SU-DHL-6 (cell line): ENCODE data around the gene CRACR2A.

ENCODE experiments used
- CTCF ChIP-seq: fragments of 200-600 bp; sonication (generic); IDR thresholded peaks from one replicate; pipeline ENCODE4 v1.5.1; 2017; ENCODE audit warnings: antibody characterized with exemption, mild to moderate bottlenecking, low read length, moderate library complexity; ENCODE audit not compliant: insufficient read depth, poor library complexity, severe bottlenecking
- EZH2phosphoT487 ChIP-seq: fragments of 200-600 bp; sonication (generic), shearing (Covaris generic); conservative IDR thresholded peaks from 2 replicates; pipeline ENCODE4 v1.6.1; 2018; ENCODE audit warnings: mild to moderate bottlenecking, antibody characterized with exemption, low read length, moderate library complexity, mixed read lengths

DNA sequence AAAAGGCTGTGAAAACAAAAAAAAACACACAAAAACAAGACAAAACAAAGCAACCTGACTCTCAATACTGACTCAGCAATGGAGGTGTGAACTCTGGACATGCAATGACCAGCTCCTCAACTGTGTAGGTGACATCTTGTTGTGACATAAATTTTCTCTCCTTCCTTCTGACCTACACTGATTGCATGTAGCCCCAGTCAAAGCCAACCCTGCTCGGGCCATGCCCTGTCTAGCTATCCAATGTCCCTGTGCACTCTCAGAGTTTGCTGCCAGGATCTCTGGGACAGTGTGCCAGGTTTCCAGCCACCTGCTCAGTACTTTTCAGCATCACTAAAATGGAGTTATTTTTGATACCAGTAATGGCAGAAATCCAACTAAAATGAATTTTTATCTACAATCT is 18.9 kb upstream of the CRACR2A start:
- no peak for TF ChIP-seq CTCF
- no peak for TF ChIP-seq EZH2phosphoT487
